H1 (cell line): ENCODE measurements around the gene SLC1A4. TPM values are rescaled to one million over a fixed set of nuclear protein-coding genes. Genes with fewer than 3 reads are reported as not detected.

Experiments
- CTCF ChIA-PET: fragments of 300-600 bp; sonication (Branson Sonifier 250); formaldehyde crosslinking; loops from one replicate; lab custom pipeline; 2021; ENCODE audit not compliant: partially characterized antibody; lab: Charles Lee
- POLR2A ChIA-PET: fragments of 300-600 bp; sonication (Branson Sonifier 250); formaldehyde crosslinking; loops from one replicate; lab custom pipeline; 2021; ENCODE audit warnings: inconsistent platforms; ENCODE audit not compliant: partially characterized antibody; lab: Charles Lee
- DNase-seq, 2 experiments: peaks; one replicate each; pipeline versions ENCODE4 v3.0.0 to v3.0.0-alpha.2; 2010 to 2022; ENCODE audit warnings: low spot score in 2 of 2, low read depth in 1 of 2, mixed read lengths in 1 of 2
- FAIRE-seq: peaks from 2 replicates; lab custom pipeline; 2011; peaks lifted over from hg19 to GRCh38; lab: Jason Lieb, UNC
- H2AFZ ChIP-seq: 2 replicates; pipeline ENCODE4 v1.8.1; 2012; ENCODE audit warnings: low read length, inconsistent platforms
- H2AK5ac ChIP-seq: 2 replicates; pipeline ENCODE4 v1.6.1; 2013; ENCODE audit warnings: low read depth, low read length
- H2BK120ac ChIP-seq: replicated peaks from 2 replicates; pipeline ENCODE3; 2013; ENCODE audit warnings: low read depth, low read length, inconsistent platforms
- H2BK12ac ChIP-seq: 2 replicates; pipeline ENCODE4 v1.6.1; 2013; ENCODE audit warnings: low read depth, low read length
- H2BK15ac ChIP-seq: 2 replicates; pipeline ENCODE4 v1.6.1; 2013; ENCODE audit warnings: low read length
- H2BK20ac ChIP-seq: 2 replicates; pipeline ENCODE4 v1.6.1; 2013; ENCODE audit warnings: low read length
- H2BK5ac ChIP-seq: 2 replicates; pipeline ENCODE4 v1.6.1; 2013; ENCODE audit warnings: low read depth, low read length
- H3K14ac ChIP-seq: 2 replicates; pipeline ENCODE4 v1.6.1; 2013; ENCODE audit warnings: inconsistent platforms; ENCODE audit not compliant: insufficient read length
- H3K18ac ChIP-seq: 2 replicates; pipeline ENCODE4 v1.6.1; 2013; ENCODE audit warnings: low read length; ENCODE audit errors: extremely low read depth
- H3K23ac ChIP-seq: 2 replicates; pipeline ENCODE4 v1.6.1; 2013; ENCODE audit warnings: inconsistent platforms; ENCODE audit not compliant: insufficient read length
- H3K23me2 ChIP-seq: 2 replicates; pipeline ENCODE4 v1.6.1; 2013; ENCODE audit warnings: low read depth, low read length
- H3K27ac ChIP-seq: 2 replicates; pipeline ENCODE4 v1.6.1; 2011; ENCODE audit warnings: low read depth, low read length, inconsistent platforms
- H3K27me3 ChIP-seq, 4 experiments: replicated peaks in 1 of 4; 1 replicate in 1 of 4; 2 replicates in 3 of 4; pipeline versions ENCODE4 v1.6.1 to v1.8.1; 2011 to 2013; ENCODE audit warnings: low read length in 3 of 4, mild to moderate bottlenecking in 3 of 4, inconsistent platforms in 2 of 4, mixed read lengths in 2 of 4, moderate library complexity in 1 of 4; ENCODE audit not compliant: control insufficient read depth in 3 of 4, insufficient read depth in 3 of 4; ENCODE audit errors: extremely low read depth in 1 of 4
- H3K36me3 ChIP-seq, 4 experiments: 2 replicates each; pipeline versions ENCODE4 v1.6.1 to v1.8.1; 2011 to 2013; ENCODE audit warnings: mild to moderate bottlenecking in 4 of 4, low read length in 3 of 4, moderate library complexity in 2 of 4, control low read depth in 1 of 4, inconsistent platforms in 1 of 4; ENCODE audit not compliant: insufficient read depth in 4 of 4, control insufficient read depth in 2 of 4
- H3K4ac ChIP-seq: replicated peaks from 2 replicates; pipeline ENCODE3; 2013; ENCODE audit warnings: low read length, low read depth, mixed read lengths, inconsistent platforms; ENCODE audit not compliant: insufficient read length
- H3K4me1 ChIP-seq, 4 experiments: replicated peaks in 1 of 4; 1 replicate in 1 of 4; 2 replicates in 3 of 4; pipeline versions ENCODE4 v1.6.1 to v1.8.1; 2011 to 2013; ENCODE audit warnings: low read length in 3 of 4, inconsistent platforms in 2 of 4, mixed read lengths in 1 of 4; ENCODE audit not compliant: insufficient read depth in 4 of 4, control insufficient read depth in 3 of 4
- H3K4me2 ChIP-seq, 2 experiments: 2 replicates each; pipeline versions ENCODE4 v1.6.1 to v1.8.1; 2011 to 2013; ENCODE audit warnings: low read depth in 2 of 2, low read length in 2 of 2, control low read depth in 1 of 2, inconsistent platforms in 1 of 2, mild to moderate bottlenecking in 1 of 2; ENCODE audit not compliant: insufficient read depth in 1 of 2
- H3K4me3 ChIP-seq, 4 experiments: fragments of 200-600, 300-600 bp in 1 of 4; sonication (generic), shearing (Covaris generic), sonication (Bioruptor Twin) in 1 of 4; 2 replicates each; pipeline versions ENCODE4 v1.5.1 to v1.8.1; 2011 to 2016; ENCODE audit warnings: low read length in 4 of 4, low read depth in 3 of 4, control low read depth in 2 of 4, inconsistent platforms in 2 of 4, mild to moderate bottlenecking in 2 of 4, mixed read lengths in 1 of 4, moderate library complexity in 1 of 4; ENCODE audit not compliant: insufficient read depth in 2 of 4; ENCODE audit errors: extremely low read depth in 1 of 4
- H3K56ac ChIP-seq: replicated peaks from 2 replicates; pipeline ENCODE3; 2013; ENCODE audit warnings: low read depth, mild to moderate bottlenecking, mixed read lengths, low read length, inconsistent platforms; ENCODE audit not compliant: insufficient read length
- H3K79me1 ChIP-seq: 2 replicates; pipeline ENCODE4 v1.6.1; 2013; ENCODE audit warnings: low read depth, low read length, control low read depth
- H3K79me2 ChIP-seq, 2 experiments: 2 replicates each; pipeline versions ENCODE4 v1.6.1 to v1.8.1; 2012 to 2013; ENCODE audit warnings: low read length in 2 of 2, mild to moderate bottlenecking in 2 of 2, inconsistent platforms in 1 of 2; ENCODE audit not compliant: insufficient read depth in 2 of 2, control insufficient read depth in 1 of 2
- H3K9ac ChIP-seq, 4 experiments: replicated peaks in 1 of 4; 1 replicate in 1 of 4; 2 replicates in 3 of 4; pipeline versions ENCODE4 v1.6.1 to v1.8.1; 2011 to 2013; ENCODE audit warnings: low read depth in 3 of 4, low read length in 3 of 4, control low read depth in 2 of 4, mild to moderate bottlenecking in 2 of 4, moderate library complexity in 2 of 4, inconsistent platforms in 1 of 4; ENCODE audit errors: extremely low read depth in 1 of 4
- H3K9me3 ChIP-seq, 2 experiments: 2 replicates each; pipeline versions ENCODE4 v1.6.1 to v1.8.1; 2012 to 2013; ENCODE audit warnings: mild to moderate bottlenecking in 2 of 2, moderate library complexity in 2 of 2, control low read depth in 1 of 2, inconsistent platforms in 1 of 2, low read depth in 1 of 2, low read length in 1 of 2, mixed read lengths in 1 of 2; ENCODE audit not compliant: insufficient read depth in 2 of 2
- H4K20me1 ChIP-seq, 2 experiments: replicated peaks in 1 of 2; 2 replicates each; pipeline versions ENCODE3 to v1.8.1; 2011 to 2013; ENCODE audit warnings: inconsistent platforms in 2 of 2, low read length in 2 of 2, mild to moderate bottlenecking in 1 of 2; ENCODE audit not compliant: insufficient read depth in 2 of 2, control insufficient read depth in 1 of 2
- H4K5ac ChIP-seq: 2 replicates; pipeline ENCODE4 v1.6.1; 2013; ENCODE audit warnings: low read length, low read depth, mixed read lengths, inconsistent platforms; ENCODE audit not compliant: insufficient read length
- H4K8ac ChIP-seq: 2 replicates; pipeline ENCODE4 v1.8.0; 2013; ENCODE audit warnings: mild to moderate bottlenecking, moderate library complexity, low read length, inconsistent platforms; ENCODE audit not compliant: insufficient read depth; ENCODE audit errors: extremely low read depth
- H4K91ac ChIP-seq: replicated peaks from 2 replicates; pipeline ENCODE3; 2013; ENCODE audit warnings: low read length, mixed read lengths, inconsistent platforms; ENCODE audit not compliant: insufficient read length
- WGBS, 2 experiments: shearing (Covaris generic) in 1 of 2; methylation state at CpG; one replicate each; pipeline versions ENCODE4 v1.1.6 to v1.1.7; 2013 to 2015; ENCODE audit warnings: low lambda C conversion rate in 2 of 2, mixed read lengths in 2 of 2, inconsistent platforms in 1 of 2, low coverage in 1 of 2, missing lambda C conversion rate in 1 of 2; ENCODE audit not compliant: insufficient replicate concordance in 2 of 2, insufficient coverage in 1 of 2, insufficient read length in 1 of 2; ENCODE audit errors: extremely low coverage in 1 of 2, missing lambda C conversion rate in 1 of 2; 5-methylcytosine and 5-hydroxymethylcytosine counted together
- polyA plus RNA-seq, 7 experiments: library from polyadenylated mRNA; depleted of rRNA in 3 of 7; stranded (reverse) in 5 of 7; unstranded in 2 of 7; fragments of >200 nt in 5 of 7; fragments of 200-250 nt in 2 of 7; gene quantifications; 1 replicate in 5 of 7; 2 replicates in 1 of 7; 4 replicates in 1 of 7; pipeline versions ENCODE4 v1.2.1 to v1.2.3, GENCODE V29; 2011 to 2013; ENCODE audit warnings: missing spikeins in 2 of 7, mixed read lengths in 2 of 7
- total RNA-seq: library from RNA; stranded (reverse); fragmentation: NEBNext Ultra II Directional; extraction: Animal tissue kit (Norgen Biotek cat#: 25700); gene quantifications from 2 replicates; pipeline ENCODE4 v1.2.1, GENCODE V29; 2021

Gene SLC1A4
- total and polyA plus RNA-seq, 2 of the 8 experiments (the other 6 are each of a cell fraction or from before 2014, with no cell fraction given) = 0.44 to 0.86 TPM

GRCh38 chr2:64975232-64975821 lies 13.9 kb upstream of the SLC1A4 start:
- Histone ChIP-seq H3K79me1 (no peaks in the 10 kb centered on the region), H3K23me2 (no peaks in the 10 kb centered on the region), H3K18ac (no peak overlapping the region), H3K56ac (no peak overlapping the region), H3K27ac (no peak overlapping the region), H3K4ac (no peak overlapping the region), H3K14ac (no peak overlapping the region), H2AK5ac (0 out of 2 replicates have a peak overlapping the region, but pooled peaks have one; percentile 53), H4K5ac (no peak overlapping the region), H3K9me3 (no peaks in the 10 kb centered on the region), H3K4me3 (no peak overlapping the region), H2BK12ac (no peak overlapping the region), H3K36me3 (no peaks in the 10 kb centered on the region), H2BK5ac (no peak overlapping the region), H4K91ac (no peak overlapping the region), H3K27me3 (no peaks in the 10 kb centered on the region), H2AFZ (no peak overlapping the region), H4K8ac (no peak overlapping the region), H3K4me1 (no peaks in the 10 kb centered on the region; a peak in 2 of 7 replicates), H2BK20ac (no peak overlapping the region), H3K79me2 (no peaks in the 10 kb centered on the region), H4K20me1 (peaks cover 0 to 5% of the 10 kb centered on the region in 2 experiments), H2BK15ac (peak overlapping the region; percentile 19; the same call in 1 of the 2 replicates), H3K23ac (no peak overlapping the region), H3K9ac (no peak overlapping the region), H2BK120ac (no peak overlapping the region), H3K4me2 (no peak overlapping the region)
- CTCF ChIA-PET = interaction anchor here (0.6 kb wide), 1 partner anchor 210 kb away, joined by 4 read pairs; no protein-coding TSS in a partner anchor
- DNase-seq (no peak), FAIRE-seq (no peak)
- POLR2A ChIA-PET = interaction anchor here (1.4 kb wide), 1 partner anchor 17 kb away, joined by 4 read pairs; no protein-coding TSS in a partner anchor
- 71% methylated on average over 4 of the region's 4 CpGs; no CpG with 5 or more reads in 1 of the 2 experiments for WGBS, 2 experiments
